OCI-LY7 (cell line): ENCODE data around the gene AAK1.
"Not testable (repeated sequence)": the region's sequence is repeated elsewhere in the genome, so short reads cannot be mapped to it uniquely, and the experiment has no call there.

ENCODE experiments used
- EZH2phosphoT487 ChIP-seq: fragments of 200-600 bp; sonication (generic); IDR thresholded peaks from 2 replicates; pipeline ENCODE4 v1.6.1; 2018; ENCODE audit warnings: low read depth, borderline replicate concordance, mild to moderate bottlenecking, mixed run types, antibody characterized with exemption, low read length, moderate library complexity, mixed read lengths
- TF ChIP-seq, protein P1 (sequence below): fragments of 200-600 bp; sonication (generic); conservative IDR thresholded peaks from 2 replicates; pipeline ENCODE4 v1.5.1; 2014; ENCODE audit warnings: mild to moderate bottlenecking, antibody characterized with exemption, low read length, moderate library complexity, mixed read lengths

DNA sequence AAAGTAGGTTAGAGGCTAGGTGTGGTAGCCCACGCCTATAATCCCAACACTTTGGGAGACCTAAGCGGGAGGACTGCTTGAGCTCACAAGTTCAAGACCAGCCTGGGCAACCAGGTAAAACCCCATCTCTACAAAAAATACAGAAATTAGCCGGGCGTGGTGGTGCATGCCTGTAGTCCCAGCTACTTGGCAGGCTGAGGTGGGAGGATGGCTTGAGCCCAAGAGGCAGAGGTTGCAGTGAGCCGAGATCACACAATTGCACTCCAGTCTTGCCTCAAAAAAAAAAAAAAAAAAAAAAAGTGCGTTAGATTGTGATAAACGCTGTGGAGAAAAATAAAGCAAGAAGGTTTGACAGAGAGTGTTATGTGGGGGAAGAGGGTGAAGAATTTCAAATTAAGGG, 36.8 kb downstream of the AAK1 start:
- TF ChIP-seq, protein P1, sequence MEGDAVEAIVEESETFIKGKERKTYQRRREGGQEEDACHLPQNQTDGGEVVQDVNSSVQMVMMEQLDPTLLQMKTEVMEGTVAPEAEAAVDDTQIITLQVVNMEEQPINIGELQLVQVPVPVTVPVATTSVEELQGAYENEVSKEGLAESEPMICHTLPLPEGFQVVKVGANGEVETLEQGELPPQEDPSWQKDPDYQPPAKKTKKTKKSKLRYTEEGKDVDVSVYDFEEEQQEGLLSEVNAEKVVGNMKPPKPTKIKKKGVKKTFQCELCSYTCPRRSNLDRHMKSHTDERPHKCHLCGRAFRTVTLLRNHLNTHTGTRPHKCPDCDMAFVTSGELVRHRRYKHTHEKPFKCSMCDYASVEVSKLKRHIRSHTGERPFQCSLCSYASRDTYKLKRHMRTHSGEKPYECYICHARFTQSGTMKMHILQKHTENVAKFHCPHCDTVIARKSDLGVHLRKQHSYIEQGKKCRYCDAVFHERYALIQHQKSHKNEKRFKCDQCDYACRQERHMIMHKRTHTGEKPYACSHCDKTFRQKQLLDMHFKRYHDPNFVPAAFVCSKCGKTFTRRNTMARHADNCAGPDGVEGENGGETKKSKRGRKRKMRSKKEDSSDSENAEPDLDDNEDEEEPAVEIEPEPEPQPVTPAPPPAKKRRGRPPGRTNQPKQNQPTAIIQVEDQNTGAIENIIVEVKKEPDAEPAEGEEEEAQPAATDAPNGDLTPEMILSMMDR, result not testable (repeated sequence)
- not testable (repeated sequence) for TF ChIP-seq EZH2phosphoT487
